ENCODE data around the gene MYL5. TPM values are rescaled to one million over a fixed set of nuclear protein-coding genes. Genes with fewer than 3 reads are reported as not detected.

Gene MYL5
- total RNA-seq, 1 donor from 2014 or later: 29.8 TPM

GRCh38 chr4:675980-676870 is 1.9 kb downstream of the MYL5 start:
- DNase-seq (ENCODE audit: low spot score): no peak
- no peak overlapping the region for H3K27ac Mint-ChIP-seq
- H3K9me3 Mint-ChIP-seq: no peaks in the 10 kb centered on the region
- intact Hi-C loops (cut with micrococcal nuclease): loop anchor here (2.0 to 10.0 kb wide), 2 partner anchors 29 to 201 kb away; partner anchors contain the start of gene PCGF3
- peak overlapping the region; percentile 83 for H3K4me3 Mint-ChIP-seq (ENCODE audit: low read depth)
- H3K4me1 Mint-ChIP-seq (ENCODE audit: low read depth): peaks cover 7% of the 10 kb centered on the region
- H3K27me3 Mint-ChIP-seq (ENCODE audit: low read depth): no peaks in the 10 kb centered on the region
- H3K36me3 Mint-ChIP-seq (ENCODE audit: low read depth): peaks cover 23% of the 10 kb centered on the region

GRCh38 chr4:676871-677235 is 2.5 kb downstream of the MYL5 start:
- no peaks in the 10 kb centered on the region for H3K9me3 Mint-ChIP-seq
- peaks cover 17% of the 10 kb centered on the region for H3K36me3 Mint-ChIP-seq (ENCODE audit: low read depth)
- no peak overlapping the region for H3K27ac Mint-ChIP-seq
- H3K4me3 Mint-ChIP-seq (ENCODE audit: low read depth): peak overlapping the region; percentile 45
- no peak for DNase-seq (ENCODE audit: low spot score)
- intact Hi-C loops (cut with micrococcal nuclease): loop anchor here (10.0 kb wide), 1 partner anchor 202 kb away; no protein-coding TSS in a partner anchor
- peaks cover 7% of the 10 kb centered on the region for H3K4me1 Mint-ChIP-seq (ENCODE audit: low read depth)
- H3K27me3 Mint-ChIP-seq (ENCODE audit: low read depth): no peaks in the 10 kb centered on the region

DNA sequence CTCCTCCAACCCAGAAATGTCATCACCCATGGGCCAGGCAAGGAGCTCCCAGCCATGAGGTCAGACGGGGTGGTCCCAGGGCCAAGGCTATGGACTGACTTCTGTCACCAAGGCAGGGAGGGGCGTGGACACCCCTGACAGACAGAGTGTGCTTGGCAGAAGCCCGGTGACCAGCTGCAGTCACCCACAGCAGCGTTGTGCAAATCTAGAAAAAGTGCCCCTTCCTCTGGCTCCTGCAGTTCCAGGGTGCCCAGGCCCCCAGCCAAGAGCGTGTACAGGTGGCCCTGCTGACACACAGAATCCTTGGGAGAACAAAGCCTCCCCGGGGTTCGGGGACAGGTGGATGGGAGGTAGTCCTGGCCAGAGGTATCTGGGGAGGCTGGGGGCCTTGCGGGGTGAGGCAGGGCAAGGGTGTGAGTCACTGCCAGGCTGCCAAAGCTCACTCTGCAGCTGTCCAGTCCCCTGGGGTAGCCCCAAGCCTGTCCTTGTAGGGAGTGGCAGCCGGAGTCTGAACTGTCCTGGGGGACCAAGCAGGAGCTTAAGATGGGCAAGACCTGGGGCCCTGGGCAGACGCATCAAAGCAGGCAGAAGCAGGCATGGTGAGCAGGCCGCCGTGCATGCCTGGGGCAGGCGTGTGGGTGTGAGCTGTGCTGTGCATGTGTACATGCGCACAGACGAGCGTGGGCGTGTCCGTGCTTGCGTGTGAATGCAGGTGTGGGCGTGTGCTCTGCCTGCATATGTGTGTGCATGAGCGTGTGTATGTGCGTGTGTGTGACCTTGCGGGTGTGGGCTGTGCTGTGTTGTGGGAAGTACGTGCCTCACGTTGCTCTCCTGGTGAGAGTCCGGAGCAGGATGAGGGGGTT is 3.3 kb downstream of the MYL5 start:
- Mint-ChIP-seq H3K4me1 (ENCODE audit: low read depth) (peaks cover 7% of the 10 kb centered on the region), H3K27me3 (ENCODE audit: low read depth) (no peaks in the 10 kb centered on the region), H3K27ac (no peak overlapping the region), H3K4me3 (ENCODE audit: low read depth) (no peak overlapping the region), H3K9me3 (no peaks in the 10 kb centered on the region), H3K36me3 (ENCODE audit: low read depth) (peaks cover 9% of the 10 kb centered on the region)
- DNase-seq (ENCODE audit: low spot score): no peak
- intact Hi-C loops (cut with micrococcal nuclease): loop anchor here (10.0 kb wide), 1 partner anchor 203 kb away; no protein-coding TSS in a partner anchor

DNA sequence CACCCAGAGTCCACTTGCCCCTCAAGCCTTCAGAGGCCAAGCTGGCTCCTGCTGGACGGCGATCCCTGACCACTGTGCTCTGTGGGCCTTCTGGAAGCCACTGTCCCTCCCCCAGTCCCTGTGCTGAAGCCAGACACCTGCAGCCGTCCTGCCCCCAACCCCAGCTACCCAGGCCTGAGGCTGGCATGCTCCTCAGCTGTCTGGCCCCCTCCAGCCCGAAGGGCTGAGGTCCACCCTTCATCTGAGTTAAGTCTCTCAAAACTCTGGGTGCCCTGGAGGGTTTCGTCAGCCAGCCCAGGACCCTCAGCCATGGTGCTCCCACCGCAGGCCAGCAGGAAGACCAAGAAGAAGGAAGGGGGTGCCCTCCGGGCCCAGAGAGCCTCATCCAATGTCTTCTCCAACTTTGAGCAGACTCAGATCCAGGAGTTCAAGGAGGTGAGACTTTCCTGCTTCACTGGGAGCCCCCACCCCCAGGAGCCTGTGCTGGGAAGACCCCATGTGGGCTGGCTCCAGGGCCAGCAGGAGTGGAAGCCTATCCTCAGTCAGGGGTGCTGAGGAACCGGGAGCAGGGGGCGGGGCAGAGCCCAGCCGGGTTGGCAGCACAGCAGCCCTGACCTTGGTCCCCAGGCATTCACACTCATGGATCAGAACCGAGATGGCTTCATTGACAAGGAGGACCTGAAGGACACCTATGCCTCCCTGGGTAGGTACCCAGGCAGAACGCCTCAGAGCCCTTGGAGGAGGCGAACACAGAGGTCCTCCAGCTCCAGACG is 4.2 kb downstream of the MYL5 start:
- no peak for DNase-seq (ENCODE audit: low spot score)
- Mint-ChIP-seq H3K4me1 (ENCODE audit: low read depth) (peaks cover 2% of the 10 kb centered on the region), H3K27ac (no peak overlapping the region), H3K9me3 (no peaks in the 10 kb centered on the region), H3K36me3 (ENCODE audit: low read depth) (peaks cover under 1% of the 10 kb centered on the region), H3K27me3 (ENCODE audit: low read depth) (no peaks in the 10 kb centered on the region), H3K4me3 (ENCODE audit: low read depth) (no peak overlapping the region)
- intact Hi-C loops (cut with micrococcal nuclease): loop anchor here (10.0 kb wide), 1 partner anchor 204 kb away; no protein-coding TSS in a partner anchor

DNA sequence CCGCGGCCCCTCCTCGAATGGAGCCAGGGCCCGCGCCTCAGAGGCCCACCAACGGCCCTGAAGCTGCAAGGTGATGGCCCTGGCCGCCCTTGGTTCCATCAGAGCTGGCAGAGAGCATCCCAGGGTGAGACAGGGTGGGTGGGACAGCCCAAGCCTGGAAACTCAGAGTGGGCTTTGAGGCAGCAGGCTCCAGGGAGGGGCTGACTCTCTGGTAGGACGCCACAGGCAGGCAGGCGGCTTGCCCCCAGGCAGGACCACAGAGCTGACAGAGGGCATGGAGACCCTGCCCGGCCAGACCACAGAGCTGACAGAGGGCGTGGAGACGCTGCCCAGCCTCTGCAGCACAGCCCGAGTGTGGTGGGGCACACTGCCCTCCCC is 4.8 kb downstream of the MYL5 start:
- no peak for DNase-seq (ENCODE audit: low spot score)
- no peaks in the 10 kb centered on the region for H3K27me3 Mint-ChIP-seq (ENCODE audit: low read depth)

GRCh38 chr4:679629-680028 is 5.3 kb downstream of the MYL5 start:
- Mint-ChIP-seq H3K27me3 (ENCODE audit: low read depth) (no peaks in the 10 kb centered on the region), H3K4me1 (ENCODE audit: low read depth) (peaks cover 2% of the 10 kb centered on the region), H3K4me3 (ENCODE audit: low read depth) (no peak overlapping the region), H3K9me3 (no peaks in the 10 kb centered on the region), H3K27ac (no peak overlapping the region), H3K36me3 (ENCODE audit: low read depth) (no peaks in the 10 kb centered on the region)
- intact Hi-C loops (cut with micrococcal nuclease): loop anchor here (5.0 to 10.0 kb wide), 2 partner anchors 205 to 342 kb away; partner anchors contain the start of gene ZNF141
- DNase-seq (ENCODE audit: low spot score): no peak

More for the DNA sequence above, 4.8 kb downstream of the MYL5 start:
- Mint-ChIP-seq H3K27ac (no peak overlapping the region), H3K4me3 (ENCODE audit: low read depth) (no peak overlapping the region), H3K4me1 (ENCODE audit: low read depth) (peaks cover 2% of the 10 kb centered on the region), H3K9me3 (no peaks in the 10 kb centered on the region), H3K36me3 (ENCODE audit: low read depth) (no peaks in the 10 kb centered on the region)
- intact Hi-C loops (cut with micrococcal nuclease): loop anchor here (10.0 kb wide), 1 partner anchor 204 kb away; no protein-coding TSS in a partner anchor

- Mint-ChIP-seq H3K4me3 (ENCODE audit: low read depth) (peak overlapping the region; percentile 26), H3K36me3 (ENCODE audit: low read depth) (no peaks in the 10 kb centered on the region), H3K9me3 (no peaks in the 10 kb centered on the region), H3K27ac (no peak overlapping the region), H3K27me3 (ENCODE audit: low read depth) (no peaks in the 10 kb centered on the region), H3K4me1 (ENCODE audit: low read depth) (peaks cover 2% of the 10 kb centered on the region)
- no peak for DNase-seq (ENCODE audit: low spot score)
- intact Hi-C loops (cut with micrococcal nuclease): loop anchor here (5.0 kb wide), 1 partner anchor 343 kb away; the partner anchor contains the start of gene ZNF141
Observed at GRCh38 chr4:680091-680490, 5.7 kb downstream of the MYL5 start.

GRCh38 chr4:680551-680927 is 6.2 kb downstream of the MYL5 start:
- Mint-ChIP-seq H3K4me1 (ENCODE audit: low read depth) (peaks cover 2% of the 10 kb centered on the region), H3K4me3 (ENCODE audit: low read depth) (peak overlapping the region; percentile 45), H3K36me3 (ENCODE audit: low read depth) (no peaks in the 10 kb centered on the region), H3K27me3 (ENCODE audit: low read depth) (no peaks in the 10 kb centered on the region), H3K27ac (no peak overlapping the region), H3K9me3 (no peaks in the 10 kb centered on the region)
- no peak for DNase-seq (ENCODE audit: low spot score)
- intact Hi-C loops (cut with micrococcal nuclease): loop anchor here (5.0 kb wide), 1 partner anchor 343 kb away; the partner anchor contains the start of gene ZNF141

DNA sequence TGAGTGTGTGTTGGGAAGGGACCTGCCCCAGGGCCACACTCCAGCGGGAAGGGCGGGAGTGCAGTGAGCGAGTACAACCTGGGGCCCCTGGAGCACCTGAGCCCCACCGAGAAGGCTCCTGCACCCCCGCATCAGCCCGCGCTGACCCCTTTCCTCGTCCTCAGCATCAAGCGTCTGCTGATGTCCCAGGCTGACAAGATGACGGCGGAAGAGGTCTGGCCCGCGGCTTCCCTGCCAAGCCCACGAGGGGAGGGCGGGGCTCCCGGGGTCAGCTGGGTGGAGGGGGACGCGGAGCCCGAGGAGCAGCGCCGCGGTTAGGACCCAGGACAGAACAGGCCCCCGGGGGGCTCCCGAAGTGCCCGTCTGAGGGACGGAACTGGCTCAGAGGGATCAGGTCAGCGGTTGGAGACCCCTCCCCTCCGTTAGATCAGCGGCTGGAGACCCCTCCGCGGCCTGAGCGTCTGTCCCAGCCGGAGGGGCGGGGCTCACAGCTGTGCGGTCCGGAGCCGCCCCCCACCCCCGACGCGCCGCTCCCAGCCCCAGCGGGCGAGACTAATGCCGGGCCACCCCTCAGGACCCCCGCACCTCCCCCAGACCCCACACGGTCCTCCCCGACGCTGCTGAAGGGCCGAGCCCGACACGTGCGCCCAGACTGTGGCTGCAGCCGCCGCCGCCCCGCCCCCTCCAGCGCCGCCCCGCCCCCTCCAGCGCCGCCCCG is 6.7 kb downstream of the MYL5 start:
- Mint-ChIP-seq H3K4me1 (ENCODE audit: low read depth) (no peaks in the 10 kb centered on the region), H3K27me3 (ENCODE audit: low read depth) (no peaks in the 10 kb centered on the region), H3K36me3 (ENCODE audit: low read depth) (no peaks in the 10 kb centered on the region), H3K27ac (no peak overlapping the region), H3K4me3 (ENCODE audit: low read depth) (peak overlapping the region; percentile 45), H3K9me3 (no peaks in the 10 kb centered on the region)
- DNase-seq (ENCODE audit: low spot score): peak; percentile 41
- intact Hi-C loops (cut with micrococcal nuclease): loop anchor here (5.0 kb wide), 1 partner anchor 344 kb away; the partner anchor contains the start of gene ZNF141

GRCh38 chr4:681736-682451 is 7.6 kb downstream of the MYL5 start:
- no peaks in the 10 kb centered on the region for H3K9me3 Mint-ChIP-seq
- H3K27me3 Mint-ChIP-seq (ENCODE audit: low read depth): no peaks in the 10 kb centered on the region
- no peak overlapping the region for H3K27ac Mint-ChIP-seq
- intact Hi-C loops (cut with micrococcal nuclease): loop anchor here (5.0 kb wide), 1 partner anchor 345 kb away; the partner anchor contains the start of gene ZNF141
- H3K36me3 Mint-ChIP-seq (ENCODE audit: low read depth): no peaks in the 10 kb centered on the region
- no peak for DNase-seq (ENCODE audit: low spot score)
- no peak overlapping the region for H3K4me3 Mint-ChIP-seq (ENCODE audit: low read depth)
- no peaks in the 10 kb centered on the region for H3K4me1 Mint-ChIP-seq (ENCODE audit: low read depth)

DNA sequence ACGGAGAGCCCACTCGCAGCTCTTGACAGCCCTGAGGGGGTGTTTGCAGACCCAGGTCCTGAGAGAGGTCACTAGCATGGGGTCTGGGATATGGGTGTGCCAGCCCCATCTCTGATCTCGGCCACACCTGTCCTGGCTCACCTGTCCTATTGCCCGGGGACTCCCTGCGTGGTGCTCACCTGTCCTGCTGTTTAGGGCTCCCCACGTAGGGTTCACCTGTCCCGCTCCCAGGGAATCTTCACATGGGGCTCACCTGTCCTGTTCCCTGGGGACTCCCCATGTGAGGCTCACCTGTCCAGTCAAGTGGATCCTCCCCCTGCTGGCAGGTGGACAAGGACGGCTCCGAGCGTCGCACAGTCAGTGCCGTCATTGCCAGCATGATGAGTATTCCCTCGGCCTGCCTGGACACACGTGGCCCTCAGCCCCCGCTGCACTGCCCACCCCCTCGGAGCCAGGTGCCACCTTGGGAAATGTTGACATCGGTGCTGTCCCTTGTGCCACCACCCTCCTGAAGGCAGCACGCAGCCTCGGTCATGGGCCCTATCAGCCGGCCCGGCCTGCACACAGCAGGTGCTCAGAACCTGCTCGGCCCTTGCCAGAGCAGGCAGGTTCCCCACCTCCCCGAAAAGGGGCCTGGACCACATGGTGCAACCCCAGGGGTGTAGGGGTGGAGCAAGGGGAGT is 8.3 kb downstream of the MYL5 start:
- H3K36me3 Mint-ChIP-seq (ENCODE audit: low read depth): no peaks in the 10 kb centered on the region
- no peaks in the 10 kb centered on the region for H3K9me3 Mint-ChIP-seq
- H3K4me3 Mint-ChIP-seq (ENCODE audit: low read depth): no peak overlapping the region
- intact Hi-C loops (cut with micrococcal nuclease): loop anchor here (5.0 kb wide), 1 partner anchor 345 kb away; the partner anchor contains the start of gene ZNF141
- H3K27me3 Mint-ChIP-seq (ENCODE audit: low read depth): peaks cover under 1% of the 10 kb centered on the region
- DNase-seq (ENCODE audit: low spot score): no peak
- no peak overlapping the region for H3K27ac Mint-ChIP-seq
- H3K4me1 Mint-ChIP-seq (ENCODE audit: low read depth): no peaks in the 10 kb centered on the region
